ENCODE results near the gene POLR2E.

POLR2E gene

DNA sequence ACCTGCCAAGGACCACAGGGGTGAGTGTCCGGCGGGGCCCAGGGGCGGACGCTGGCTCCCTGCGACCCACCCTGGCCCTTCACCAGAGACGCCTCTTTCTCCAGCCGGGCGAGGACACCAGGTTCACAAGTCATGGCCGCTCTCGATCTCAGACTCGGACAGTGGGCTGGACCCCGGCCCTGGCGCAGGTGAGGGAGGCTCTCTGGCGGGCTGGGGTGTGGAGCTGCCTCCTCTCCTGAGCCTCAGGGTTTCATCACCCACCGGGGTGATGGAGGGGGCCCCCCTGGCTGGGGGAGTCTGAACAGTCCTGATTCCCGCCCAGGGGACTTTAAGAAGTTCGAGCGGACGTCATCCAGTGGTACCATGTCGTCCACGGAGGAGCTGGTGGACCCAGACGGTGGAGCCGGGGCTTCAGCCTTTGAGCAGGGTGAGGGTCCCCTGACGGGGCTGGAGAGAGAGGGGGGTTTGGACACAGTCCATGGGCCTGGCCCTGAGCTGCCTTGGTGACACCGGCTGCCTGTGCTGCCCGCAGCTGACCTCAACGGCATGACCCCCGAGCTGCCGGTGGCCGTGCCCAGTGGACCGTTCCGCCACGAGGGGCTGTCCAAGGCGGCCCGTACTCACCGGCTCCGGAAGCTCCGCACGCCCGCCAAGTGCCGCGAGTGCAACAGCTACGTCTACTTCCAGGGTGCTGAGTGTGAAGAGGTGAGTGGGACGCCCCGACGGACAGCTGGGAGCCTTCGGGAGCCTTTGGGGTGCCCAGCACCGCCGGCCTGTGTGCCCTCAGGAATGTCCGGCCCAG is 14.6 kb downstream of the POLR2E start:
- DNase-seq (ENCODE audit: insufficient read length, low spot score) (no peak), FAIRE-seq (no peak)
- TF ChIP-seq, protein P1, sequence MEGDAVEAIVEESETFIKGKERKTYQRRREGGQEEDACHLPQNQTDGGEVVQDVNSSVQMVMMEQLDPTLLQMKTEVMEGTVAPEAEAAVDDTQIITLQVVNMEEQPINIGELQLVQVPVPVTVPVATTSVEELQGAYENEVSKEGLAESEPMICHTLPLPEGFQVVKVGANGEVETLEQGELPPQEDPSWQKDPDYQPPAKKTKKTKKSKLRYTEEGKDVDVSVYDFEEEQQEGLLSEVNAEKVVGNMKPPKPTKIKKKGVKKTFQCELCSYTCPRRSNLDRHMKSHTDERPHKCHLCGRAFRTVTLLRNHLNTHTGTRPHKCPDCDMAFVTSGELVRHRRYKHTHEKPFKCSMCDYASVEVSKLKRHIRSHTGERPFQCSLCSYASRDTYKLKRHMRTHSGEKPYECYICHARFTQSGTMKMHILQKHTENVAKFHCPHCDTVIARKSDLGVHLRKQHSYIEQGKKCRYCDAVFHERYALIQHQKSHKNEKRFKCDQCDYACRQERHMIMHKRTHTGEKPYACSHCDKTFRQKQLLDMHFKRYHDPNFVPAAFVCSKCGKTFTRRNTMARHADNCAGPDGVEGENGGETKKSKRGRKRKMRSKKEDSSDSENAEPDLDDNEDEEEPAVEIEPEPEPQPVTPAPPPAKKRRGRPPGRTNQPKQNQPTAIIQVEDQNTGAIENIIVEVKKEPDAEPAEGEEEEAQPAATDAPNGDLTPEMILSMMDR (IDR thresholded peaks at IDR 0.05; ENCODE audit: insufficient read depth, missing control alignments), result no peak

DNA sequence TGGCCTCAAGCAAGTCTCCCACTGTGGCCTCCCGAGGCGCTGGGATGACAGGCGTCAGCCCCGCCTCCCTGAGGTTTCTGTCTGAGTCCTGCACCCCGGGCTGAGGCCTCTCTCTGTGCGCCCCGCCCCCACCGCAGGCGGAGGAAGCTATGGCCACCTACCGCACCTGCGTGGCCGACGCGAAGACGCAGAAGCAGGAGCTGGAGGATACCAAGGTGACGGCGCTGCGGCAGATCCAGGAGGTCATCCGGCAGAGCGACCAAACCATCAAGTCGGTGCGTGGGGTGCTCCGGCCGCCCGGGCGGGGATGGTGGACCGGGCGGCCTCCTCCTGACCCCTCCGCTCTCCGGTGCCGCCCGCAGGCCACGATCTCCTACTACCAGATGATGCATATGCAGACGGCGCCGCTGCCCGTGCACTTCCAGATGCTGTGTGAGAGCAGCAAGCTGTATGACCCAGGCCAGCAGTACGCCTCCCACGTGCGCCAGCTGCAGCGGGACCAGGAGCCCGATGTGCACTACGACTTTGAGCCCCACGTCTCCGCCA is 15.5 kb downstream of the POLR2E start:
- TF ChIP-seq, protein P1 (IDR thresholded peaks at IDR 0.05; ENCODE audit: insufficient read depth, missing control alignments), result no peak
- DNase-seq (ENCODE audit: insufficient read length, low spot score) (no peak), FAIRE-seq (no peak)

DNA sequence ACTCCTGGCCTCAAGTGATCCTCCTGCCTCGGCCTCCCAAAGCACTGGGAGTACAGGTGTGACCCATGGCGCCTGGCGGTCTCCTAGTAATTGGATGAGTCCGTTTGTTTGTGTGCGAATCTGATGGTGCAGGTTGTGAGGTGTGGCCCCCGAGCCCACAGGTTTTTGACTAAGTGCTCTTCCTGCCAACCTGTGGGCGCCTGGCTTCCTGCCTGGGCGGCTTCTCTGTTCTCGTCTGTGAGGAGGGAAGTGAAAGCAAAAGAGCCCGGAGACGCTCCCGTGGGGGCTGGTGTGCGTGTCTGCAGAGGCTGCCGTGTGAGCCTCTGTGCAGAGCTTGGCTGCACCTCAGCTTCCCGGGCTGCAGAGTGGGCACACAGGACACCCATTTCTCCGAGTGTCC is 18.2 kb downstream of the POLR2E start:
- TF ChIP-seq, protein P1 (IDR thresholded peaks at IDR 0.05; ENCODE audit: insufficient read depth, missing control alignments), result no peak
- DNase-seq (ENCODE audit: insufficient read length, low spot score), result no peak
- no peak for FAIRE-seq

DNA sequence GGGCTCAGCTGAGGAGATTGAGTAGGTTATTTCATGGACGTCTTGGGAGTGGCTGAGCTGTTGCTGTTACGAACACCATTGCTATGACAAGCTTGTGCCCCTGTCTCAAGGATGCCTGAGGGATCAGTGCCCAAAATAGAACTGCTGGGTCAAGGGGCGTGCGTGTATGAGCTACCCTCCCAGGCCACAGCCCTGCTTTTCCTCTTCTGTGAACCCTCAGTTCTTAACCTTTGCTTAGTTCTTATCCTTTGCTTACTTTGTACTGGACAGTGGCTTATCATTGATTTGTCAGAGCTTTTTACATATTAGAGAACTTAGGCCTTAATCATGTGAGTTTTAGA is 19.2 kb downstream of the POLR2E start:
- DNase-seq (ENCODE audit: insufficient read length, low spot score) (no peak), FAIRE-seq (no peak)
- TF ChIP-seq, protein P1 (IDR thresholded peaks at IDR 0.05; ENCODE audit: insufficient read depth, missing control alignments), result no peak

DNA sequence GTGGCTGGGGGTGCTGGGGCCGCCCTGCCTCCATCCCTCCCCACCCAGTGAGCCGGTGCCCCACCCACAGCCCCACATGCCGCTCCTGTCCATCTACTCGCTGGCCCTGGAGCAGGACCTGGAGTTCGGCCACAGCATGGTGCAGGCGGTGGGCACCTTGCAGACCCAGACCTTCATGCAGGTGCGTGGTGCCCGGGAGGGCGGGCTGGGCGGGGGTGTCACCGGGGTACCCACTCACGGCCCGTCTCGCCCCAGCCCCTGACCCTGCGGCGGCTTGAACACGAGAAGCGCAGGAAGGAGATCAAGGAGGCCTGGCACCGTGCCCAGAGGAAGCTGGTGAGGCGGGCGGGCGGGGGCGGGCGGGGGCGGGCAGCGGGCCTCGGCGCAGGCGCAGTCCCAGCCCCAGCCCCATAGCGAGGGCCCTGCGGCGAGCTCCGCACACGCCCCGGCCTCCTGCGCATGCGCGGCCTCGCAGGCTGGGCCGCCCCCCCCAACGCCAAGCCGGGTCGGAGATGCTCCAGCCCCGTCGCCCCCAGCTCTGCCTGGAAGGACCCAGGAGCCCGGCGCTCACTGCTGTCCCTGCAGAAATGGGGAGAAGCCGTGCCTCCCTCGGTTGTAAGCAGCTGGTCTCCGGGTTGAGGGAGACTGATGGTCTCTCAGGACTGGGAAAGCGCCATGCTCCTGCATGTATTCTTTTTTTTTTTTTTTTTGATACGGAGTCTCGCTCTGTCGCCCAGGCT is 20.5 kb downstream of the POLR2E start:
- no peak for FAIRE-seq
- peak; percentile 99 for DNase-seq (ENCODE audit: insufficient read length, low spot score)
- TF ChIP-seq, protein P1 (IDR thresholded peaks at IDR 0.05; ENCODE audit: insufficient read depth, missing control alignments), result no peak

DNA sequence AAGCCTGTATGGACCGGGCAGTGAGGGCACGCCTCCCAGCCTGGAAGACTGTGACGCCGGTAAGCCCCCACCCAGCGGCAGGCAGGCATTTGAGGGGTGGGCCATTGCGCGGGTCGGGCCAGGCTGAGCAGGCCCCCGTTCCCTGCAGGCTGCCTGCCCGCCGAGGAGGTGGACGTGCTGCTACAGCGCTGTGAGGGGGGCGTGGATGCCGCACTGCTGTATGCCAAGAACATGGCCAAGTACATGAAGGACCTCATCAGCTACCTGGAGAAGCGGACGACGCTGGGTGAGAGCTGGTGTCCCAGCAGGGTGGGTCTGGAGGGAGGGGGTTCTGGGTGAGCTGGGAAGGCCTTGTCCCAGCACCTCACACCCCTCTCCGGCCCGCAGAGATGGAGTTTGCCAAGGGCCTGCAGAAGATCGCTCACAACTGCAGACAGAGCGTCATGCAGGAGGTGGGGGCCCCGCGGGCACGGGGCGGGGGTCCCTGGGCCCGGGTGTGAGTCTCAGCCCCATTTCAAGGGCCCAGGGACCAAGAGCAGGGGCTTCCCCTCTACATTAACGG is 21.1 kb downstream of the POLR2E start:
- TF ChIP-seq, protein P1 (IDR thresholded peaks at IDR 0.05; ENCODE audit: insufficient read depth, missing control alignments), result no peak
- FAIRE-seq (no peak), DNase-seq (ENCODE audit: insufficient read length, low spot score) (no peak)
